HAP-1 (cell line): ENCODE results near the gene CAP2.
"Not testable (repeated sequence)": the region's sequence is repeated elsewhere in the genome, so short reads cannot be mapped to it uniquely, and the experiment has no call there.

Experiments used
- DNase-seq, 2 experiments: peaks; one replicate each; pipeline ENCODE4 v3.0.0-alpha.2; 2016 to 2020; ENCODE audit warnings: low spot score in 2 of 2
- H3K27me3 ChIP-seq: fragments of 250-450 bp; sonication (Bioruptor Pico); 2 replicates; pipeline ENCODE4 v1.5.1; 2020; ENCODE audit warnings: low read depth, mild to moderate bottlenecking, moderate library complexity
- H3K36me3 ChIP-seq: fragments of 250-450 bp; sonication (Bioruptor Pico); replicated peaks from 2 replicates; pipeline ENCODE4 v1.5.1; 2020; ENCODE audit warnings: mild to moderate bottlenecking
- H3K4me1 ChIP-seq: fragments of 250-450 bp; sonication (Bioruptor Pico); 2 replicates; pipeline ENCODE4 v1.5.1; 2020; ENCODE audit warnings: mild to moderate bottlenecking
- H3K4me3 ChIP-seq: fragments of 250-450 bp; sonication (Bioruptor Pico); 2 replicates; pipeline ENCODE4 v1.5.1; 2020; ENCODE audit warnings: mild to moderate bottlenecking, moderate library complexity
- H3K9me3 ChIP-seq: fragments of 250-450 bp; sonication (Bioruptor Pico); 2 replicates; pipeline ENCODE4 v1.5.1; 2020; ENCODE audit warnings: mild to moderate bottlenecking, moderate library complexity
- in situ Hi-C: fragments of 300-500 bp; cut with MboI; formaldehyde crosslinking; loops from 3 replicates; pipeline ENCODE4 v1.14.3; 2020; ENCODE audit warnings: low sequenced_read_pairs, inconsistent platforms, mixed read lengths

The CAP2 gene

DNA sequence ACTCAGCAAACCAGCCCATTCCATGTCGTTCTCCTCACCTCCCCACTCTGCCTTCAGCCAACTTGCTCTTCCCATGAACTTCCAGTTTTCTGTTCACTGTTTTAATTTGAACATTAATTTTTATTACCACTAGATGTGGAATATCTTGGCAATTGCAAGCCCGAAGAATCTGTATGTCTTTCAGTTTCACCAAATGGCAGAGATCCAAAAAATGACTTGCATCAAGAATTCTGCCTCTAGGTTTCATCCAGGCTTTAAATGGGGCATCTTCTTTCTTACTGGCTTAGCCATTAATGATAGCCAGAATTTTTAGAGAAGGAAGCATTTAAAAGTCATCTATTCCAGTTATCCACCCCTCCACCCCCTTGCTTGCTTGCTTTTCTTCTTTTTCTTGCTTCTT lies 39.0 kb downstream of the CAP2 start:
- Histone ChIP-seq H3K27me3 (no peaks in the 10 kb centered on the region), H3K4me1 (no peaks in the 10 kb centered on the region), H3K4me3 (no peak overlapping the region), H3K9me3 (no peaks in the 10 kb centered on the region), H3K36me3 (peaks cover 10% of the 10 kb centered on the region; the same call in 1 of the 2 replicates)
- in situ Hi-C loops = no loop called here
- DNase-seq = no peak

DNA sequence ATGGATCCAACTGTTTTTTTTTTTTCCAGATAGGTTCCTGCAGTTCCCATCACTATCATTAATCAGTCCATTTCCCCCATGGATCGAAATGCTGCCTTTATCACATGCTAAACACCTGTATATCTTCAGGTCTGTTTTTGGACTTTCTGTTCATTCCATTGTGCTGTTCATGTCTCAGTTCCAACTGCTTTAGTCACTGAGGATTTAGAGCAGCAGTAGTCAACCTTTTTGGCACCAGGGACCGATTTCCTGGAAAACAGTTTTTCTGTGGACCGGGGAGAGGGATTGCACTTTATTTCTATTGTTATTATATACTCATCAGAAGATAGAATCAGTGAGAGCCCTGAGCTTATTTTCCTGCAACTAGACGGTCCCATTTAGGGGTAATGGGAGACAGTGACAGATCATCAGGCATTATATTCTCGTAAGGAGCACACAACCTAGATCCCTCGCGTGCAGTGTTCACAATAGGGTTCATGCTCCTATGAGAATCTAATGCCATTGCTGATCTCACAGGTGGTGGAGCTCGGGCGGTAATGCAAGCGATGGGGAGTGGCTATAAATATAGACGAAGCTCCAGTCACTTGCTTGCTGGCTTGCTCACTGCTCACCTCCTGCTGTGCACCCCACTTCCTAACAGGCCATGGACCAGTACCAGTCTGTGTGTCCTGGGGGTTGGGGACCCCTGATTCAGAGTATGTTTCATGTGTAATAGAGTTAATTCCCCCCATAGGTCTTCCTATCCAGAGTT lies 46.0 kb downstream of the CAP2 start:
- in situ Hi-C loops = no loop called here
- Histone ChIP-seq H3K36me3 (no peaks in the 10 kb centered on the region), H3K4me3 (no peak overlapping the region), H3K9me3 (no peaks in the 10 kb centered on the region), H3K27me3 (no peaks in the 10 kb centered on the region), H3K4me1 (no peaks in the 10 kb centered on the region)
- DNase-seq = no peak

DNA sequence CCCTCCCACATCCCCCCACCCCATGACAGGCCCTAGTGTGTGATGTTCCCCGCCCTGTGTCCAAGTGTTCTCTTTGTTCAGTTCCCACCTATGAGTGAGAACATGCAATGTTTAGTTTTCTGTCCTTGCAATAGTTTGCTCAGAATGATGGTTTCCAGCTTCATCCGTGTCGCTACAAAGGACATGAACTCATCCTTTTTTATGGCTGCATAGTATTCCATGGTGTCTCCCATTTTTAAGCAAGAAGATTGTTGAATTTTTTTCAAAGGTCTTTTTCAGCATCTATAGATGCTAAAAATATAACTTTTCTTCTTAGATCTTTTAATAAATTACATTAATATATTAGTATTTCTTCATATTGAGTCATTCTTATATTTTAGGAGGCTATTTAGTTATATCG lies 47.4 kb downstream of the CAP2 start:
- DNase-seq = not testable (repeated sequence)

DNA sequence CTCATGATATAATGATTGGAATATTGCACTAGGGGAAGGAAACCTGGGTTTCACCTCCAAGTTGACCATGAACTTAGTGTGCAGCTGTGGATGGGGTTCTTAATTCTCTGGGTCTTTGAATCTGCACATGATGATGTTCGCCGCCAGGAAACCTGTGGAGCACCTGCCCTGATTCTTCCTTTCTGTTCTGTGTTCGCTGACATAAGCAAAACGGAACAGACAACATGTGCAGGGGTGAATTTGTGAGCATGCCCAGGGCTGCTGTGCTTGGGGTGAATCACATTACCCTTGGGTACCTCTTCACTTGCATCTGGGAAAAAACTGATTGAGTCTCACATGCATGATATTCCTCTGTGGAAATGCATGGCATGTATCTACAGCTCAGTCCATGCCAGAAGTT lies 48.8 kb downstream of the CAP2 start:
- in situ Hi-C loops = no loop called here
- H3K27me3 ChIP-seq = no peaks in the 10 kb centered on the region
- no peak overlapping the region for H3K4me3 ChIP-seq
- no peaks in the 10 kb centered on the region for H3K4me1 ChIP-seq
- DNase-seq = no peak
- no peaks in the 10 kb centered on the region for H3K9me3 ChIP-seq
- H3K36me3 ChIP-seq = no peaks in the 10 kb centered on the region

More for the DNA sequence above, 47.4 kb downstream of the CAP2 start:
- H3K27me3 ChIP-seq, H3K4me1 ChIP-seq, H3K4me3 ChIP-seq, H3K36me3 ChIP-seq, H3K9me3 ChIP-seq, in situ Hi-C loops: not testable (repeated sequence)

DNA sequence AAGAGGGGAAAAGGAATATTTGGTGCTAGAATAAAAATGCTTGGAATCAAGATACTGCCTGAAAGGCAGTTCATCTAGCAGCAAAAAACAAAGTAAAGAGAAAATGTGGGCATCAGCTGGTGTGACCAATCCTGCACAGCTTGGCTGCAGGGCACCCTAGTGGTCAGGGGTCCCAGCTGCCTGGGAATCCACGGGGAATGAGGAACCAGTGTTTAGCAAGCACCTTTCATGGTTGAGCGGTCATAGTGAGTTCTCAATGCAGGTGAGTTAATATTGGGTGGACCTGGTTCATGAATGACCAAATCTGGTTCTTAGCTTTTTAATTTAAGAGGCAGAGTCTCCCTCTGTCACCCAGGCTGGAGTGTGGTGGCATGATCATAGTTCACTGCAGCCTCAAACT lies 53.3 kb downstream of the CAP2 start:
- no peaks in the 10 kb centered on the region for H3K36me3 ChIP-seq
- H3K9me3 ChIP-seq = no peaks in the 10 kb centered on the region
- H3K27me3 ChIP-seq = no peaks in the 10 kb centered on the region
- no peaks in the 10 kb centered on the region for H3K4me1 ChIP-seq
- in situ Hi-C loops = no loop called here
- H3K4me3 ChIP-seq = no peak overlapping the region
- DNase-seq = no peak

DNA sequence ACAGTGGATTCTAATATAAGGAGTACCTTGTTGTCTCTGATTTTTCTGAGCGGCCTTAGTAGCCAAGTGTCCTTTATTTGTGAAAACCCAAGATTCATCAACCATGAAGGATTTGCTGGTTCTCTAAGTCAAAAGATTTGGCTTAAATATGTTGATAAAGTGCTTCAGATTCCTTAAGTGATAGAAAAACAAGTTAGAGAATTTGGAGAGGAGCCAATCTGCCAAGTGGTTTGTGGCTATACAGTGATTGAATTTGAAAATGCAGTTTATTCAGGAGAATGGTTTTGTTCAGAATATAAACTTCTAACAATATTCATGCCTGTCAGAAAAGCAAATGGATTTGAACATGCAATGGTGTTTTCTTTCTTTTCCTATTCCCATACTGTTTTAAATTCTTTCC lies 54.8 kb downstream of the CAP2 start:
- in situ Hi-C loops = no loop called here
- DNase-seq = no peak
- no peaks in the 10 kb centered on the region for H3K27me3 ChIP-seq
- H3K36me3 ChIP-seq = no peaks in the 10 kb centered on the region
- no peaks in the 10 kb centered on the region for H3K4me1 ChIP-seq
- H3K4me3 ChIP-seq = no peak overlapping the region
- H3K9me3 ChIP-seq = no peaks in the 10 kb centered on the region

DNA sequence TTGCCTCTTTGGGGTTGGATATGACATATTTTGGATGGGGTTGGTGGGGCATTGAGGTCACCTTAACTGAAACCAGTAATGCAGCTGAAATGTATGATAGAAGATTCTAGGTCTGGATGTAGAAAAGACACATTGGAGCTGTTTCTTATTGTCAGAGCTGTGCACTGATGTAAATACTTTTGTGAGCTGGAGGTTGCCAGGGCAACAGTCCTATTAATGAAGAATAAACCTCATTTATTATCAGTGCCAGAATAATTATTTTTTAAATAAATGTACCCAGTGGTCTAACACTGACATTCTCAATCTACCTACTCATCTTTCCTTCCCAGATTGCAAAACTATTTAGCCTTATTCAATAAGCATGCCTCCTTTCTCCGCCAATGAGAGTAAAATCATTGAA lies 57.0 kb downstream of the CAP2 start:
- in situ Hi-C loops = no loop called here
- Histone ChIP-seq H3K27me3 (no peaks in the 10 kb centered on the region), H3K4me1 (peaks cover 8% of the 10 kb centered on the region; the same call in 1 of the 2 replicates), H3K4me3 (no peak overlapping the region), H3K9me3 (no peaks in the 10 kb centered on the region), H3K36me3 (no peaks in the 10 kb centered on the region)
- no peak for DNase-seq

DNA sequence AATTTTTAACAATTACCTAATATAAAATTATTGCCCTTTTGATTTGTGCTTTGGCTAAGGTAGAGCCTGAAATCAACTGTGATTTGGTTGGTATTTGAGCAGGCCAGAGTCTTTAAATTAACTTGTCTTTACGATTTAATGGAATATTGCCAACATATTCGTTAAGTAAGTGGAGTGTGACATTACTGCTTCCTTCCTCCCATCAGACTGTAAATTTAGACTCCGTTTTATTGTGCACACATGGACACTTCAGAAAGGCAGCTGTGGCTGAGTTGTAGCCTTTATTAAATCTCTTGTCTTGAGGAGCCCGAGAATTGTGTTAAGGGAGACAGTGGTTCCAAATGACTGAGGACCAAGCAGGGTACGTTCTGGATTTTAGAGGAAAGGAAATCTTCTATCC lies 57.4 kb downstream of the CAP2 start:
- H3K4me3 ChIP-seq = no peak overlapping the region
- DNase-seq = no peak

DNA sequence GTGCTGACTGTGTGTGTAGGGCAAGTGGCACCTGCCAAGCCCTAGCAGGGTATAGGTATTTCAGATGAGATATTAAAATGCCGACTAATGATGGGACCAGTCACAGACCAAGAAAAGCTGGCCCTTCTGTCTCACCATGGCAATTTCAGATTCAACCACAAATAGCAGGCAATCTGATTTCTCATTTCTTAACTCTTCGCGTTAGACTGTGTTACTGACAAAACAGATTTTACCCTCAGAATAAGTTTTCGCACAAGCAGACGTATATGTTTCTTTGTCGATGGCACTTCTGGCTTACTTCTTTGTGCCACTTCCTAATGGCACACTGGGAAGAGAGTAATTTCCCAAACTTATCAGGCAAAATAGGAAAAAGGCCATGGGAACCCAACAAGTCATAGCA lies 58.7 kb downstream of the CAP2 start:
- Histone ChIP-seq H3K9me3 (no peaks in the 10 kb centered on the region), H3K36me3 (no peaks in the 10 kb centered on the region), H3K27me3 (no peaks in the 10 kb centered on the region), H3K4me3 (no peak overlapping the region), H3K4me1 (peaks cover 8% of the 10 kb centered on the region; the same call in 1 of the 2 replicates)
- in situ Hi-C loops = no loop called here
- no peak for DNase-seq

More for the DNA sequence above, 57.4 kb downstream of the CAP2 start:
- no peaks in the 10 kb centered on the region for H3K36me3 ChIP-seq
- H3K9me3 ChIP-seq = no peaks in the 10 kb centered on the region
- H3K27me3 ChIP-seq = no peaks in the 10 kb centered on the region
- in situ Hi-C loops = no loop called here
- peaks cover 8% of the 10 kb centered on the region; the same call in 1 of the 2 replicates for H3K4me1 ChIP-seq

DNA sequence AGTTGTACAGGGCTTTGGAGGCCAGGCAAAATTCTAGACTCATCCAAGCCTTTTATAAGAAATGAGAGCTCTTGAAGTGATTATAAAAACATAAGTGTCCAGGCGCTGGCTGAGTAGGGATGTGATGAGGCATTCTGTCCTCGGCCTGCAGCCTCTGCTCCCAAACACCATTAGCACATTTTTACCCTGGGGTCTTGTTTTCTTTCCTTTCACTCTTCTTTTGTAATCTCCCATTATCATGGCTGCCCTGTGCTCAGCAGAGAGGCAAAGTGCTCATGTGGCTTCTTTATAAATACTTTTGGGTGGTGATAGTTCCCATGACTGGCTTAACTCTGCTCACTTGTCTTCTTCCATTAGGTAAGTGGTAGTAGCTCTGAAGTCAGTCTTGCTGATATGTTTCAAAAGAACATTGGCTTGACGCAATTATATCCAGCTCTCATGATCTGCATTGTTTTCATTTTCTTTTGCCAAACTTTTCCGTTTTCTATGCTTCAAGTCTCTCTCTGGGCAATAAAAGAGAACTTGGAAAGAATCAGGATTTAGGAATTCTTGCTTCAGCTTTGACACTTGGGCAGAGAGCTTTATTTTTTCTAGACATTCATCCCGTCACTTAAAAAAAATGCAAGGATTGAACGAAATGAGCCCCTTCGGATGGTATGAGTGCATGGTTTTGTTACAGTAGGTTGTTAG lies 61.1 kb downstream of the CAP2 start:
- Histone ChIP-seq H3K9me3 (no peaks in the 10 kb centered on the region), H3K36me3 (no peaks in the 10 kb centered on the region; the same call in 1 of the 2 replicates), H3K4me3 (no peak overlapping the region), H3K27me3 (no peaks in the 10 kb centered on the region), H3K4me1 (peaks cover 14% of the 10 kb centered on the region; the same call in 1 of the 2 replicates)
- DNase-seq = peak; percentile 26 to 36
- in situ Hi-C loops = no loop called here

DNA sequence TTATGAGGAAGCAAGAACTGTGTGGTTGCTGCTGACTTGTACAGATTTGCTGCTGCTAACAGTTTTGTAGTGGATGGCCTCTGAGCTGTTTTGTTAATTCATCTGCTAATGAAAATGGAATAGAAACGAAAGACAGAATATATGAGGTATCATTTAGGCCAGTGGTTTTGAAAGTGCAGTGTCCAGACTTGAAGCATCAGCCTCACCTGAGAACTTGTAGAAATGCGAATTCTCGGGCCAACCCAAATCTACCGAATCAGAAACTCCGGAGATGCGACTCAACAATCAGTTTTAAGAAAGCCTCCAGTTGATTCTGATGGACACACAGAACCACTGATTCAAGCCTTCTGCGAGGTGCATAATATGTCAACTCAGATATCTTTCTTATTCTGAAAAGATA lies 62.5 kb downstream of the CAP2 start:
- Histone ChIP-seq H3K4me1 (peaks cover 14% of the 10 kb centered on the region; the same call in 1 of the 2 replicates), H3K27me3 (no peaks in the 10 kb centered on the region), H3K9me3 (no peaks in the 10 kb centered on the region), H3K4me3 (no peak overlapping the region), H3K36me3 (no peaks in the 10 kb centered on the region; the same call in 1 of the 2 replicates)
- DNase-seq = no peak
- in situ Hi-C loops = no loop called here

DNA sequence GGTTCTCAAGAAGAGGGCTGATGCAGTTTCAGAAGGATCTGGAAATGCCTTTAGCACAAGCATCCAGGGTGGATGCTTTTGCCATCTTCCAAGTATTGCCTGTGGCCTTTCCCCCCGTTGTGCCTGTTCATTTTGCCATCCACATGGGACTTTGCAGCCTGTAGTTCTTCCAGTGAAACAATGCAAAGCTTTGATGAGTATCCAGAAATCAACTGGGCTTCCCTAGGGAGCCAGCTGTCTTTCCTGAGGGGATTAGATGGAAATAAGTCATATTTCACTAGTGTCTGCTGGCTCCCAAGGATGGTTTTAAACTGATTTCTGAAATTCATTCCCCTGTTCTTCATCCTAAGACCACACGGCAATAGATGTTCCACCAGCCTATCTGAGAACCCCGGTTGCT lies 63.3 kb downstream of the CAP2 start:
- Histone ChIP-seq H3K4me1 (peaks cover 14% of the 10 kb centered on the region; the same call in 1 of the 2 replicates), H3K4me3 (no peak overlapping the region), H3K9me3 (no peaks in the 10 kb centered on the region), H3K36me3 (no peaks in the 10 kb centered on the region; the same call in 1 of the 2 replicates), H3K27me3 (no peaks in the 10 kb centered on the region)
- no peak for DNase-seq
- in situ Hi-C loops = no loop called here

DNA sequence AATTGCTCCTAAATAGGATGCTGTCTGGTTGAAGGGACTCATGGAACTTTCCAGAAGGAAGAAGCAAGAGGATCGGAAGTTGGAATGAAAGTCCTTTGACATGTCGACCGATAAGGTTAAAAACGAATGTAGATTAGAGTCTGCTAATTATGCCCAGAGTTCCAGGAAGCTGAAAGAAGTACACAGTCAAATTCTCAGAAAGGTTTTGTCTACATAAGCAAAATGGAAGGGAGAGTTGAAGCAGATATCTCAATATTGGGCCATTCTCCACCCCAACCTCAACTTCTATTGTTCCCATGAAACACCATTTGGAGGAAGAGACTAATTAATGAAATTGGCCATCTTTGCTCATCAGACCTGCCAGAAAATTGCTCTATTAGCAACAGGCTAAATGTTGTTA lies 64.0 kb downstream of the CAP2 start:
- no peak for DNase-seq
- no peak overlapping the region for H3K4me3 ChIP-seq
- H3K4me1 ChIP-seq = peaks cover 14% of the 10 kb centered on the region; the same call in 1 of the 2 replicates
- H3K27me3 ChIP-seq = no peaks in the 10 kb centered on the region
- H3K9me3 ChIP-seq = no peaks in the 10 kb centered on the region
- no peaks in the 10 kb centered on the region; the same call in 1 of the 2 replicates for H3K36me3 ChIP-seq
- in situ Hi-C loops = no loop called here

DNA sequence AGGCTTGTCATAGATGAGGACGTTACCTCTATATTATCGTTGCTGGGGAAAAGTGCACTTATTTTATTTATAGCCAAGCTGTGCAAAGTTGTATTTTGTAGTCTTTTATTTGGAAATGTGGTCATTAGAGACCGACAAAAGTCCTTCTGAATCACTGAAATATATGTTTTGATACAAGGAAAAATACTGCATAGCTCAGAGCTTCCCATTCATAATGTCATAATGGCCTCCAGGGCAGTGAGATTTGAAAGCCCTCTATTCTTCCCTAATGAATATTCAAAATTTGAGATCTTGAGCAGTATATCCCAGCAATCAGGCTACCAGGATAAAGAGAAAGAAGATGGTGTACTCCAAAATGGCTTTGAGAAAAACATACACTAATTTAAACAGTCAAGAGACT lies 64.6 kb downstream of the CAP2 start:
- H3K4me1 ChIP-seq = peaks cover 14% of the 10 kb centered on the region; the same call in 1 of the 2 replicates
- H3K4me3 ChIP-seq = no peak overlapping the region
- in situ Hi-C loops = no loop called here
- no peak for DNase-seq
- no peaks in the 10 kb centered on the region for H3K9me3 ChIP-seq
- no peaks in the 10 kb centered on the region for H3K27me3 ChIP-seq
- no peaks in the 10 kb centered on the region; the same call in 1 of the 2 replicates for H3K36me3 ChIP-seq
